Measurements from ENCODE around the gene GRHL1. TPM values are rescaled to one million over a fixed set of nuclear protein-coding genes. Genes with fewer than 3 reads are reported as not detected.

The GRHL1 gene
- total and polyA plus RNA-seq, 9 of the 15 experiments (the other 6 are each of a cell fraction or from before 2014, with no cell fraction given), result 1.7 to 6.1 (median 4.7) TPM

- TF ChIP-seq ARID3A (IDR thresholded peaks at IDR 0.05; ENCODE audit: borderline replicate concordance, low read depth, low read length) (0 out of 2 replicates have a peak, but pooled peaks have one; percentile 26), ZNF354B (CRISPR knock-in tag; IDR thresholded peaks at IDR 0.05) (no peak), POLR2G (IDR thresholded peaks at IDR 0.05; ENCODE audit: low read depth, low read length) (no peak), CHAMP1 (IDR thresholded peaks at IDR 0.05) (no peak), DEAF1 (CRISPR knock-in tag; IDR thresholded peaks at IDR 0.05) (peak; percentile 35; the same call in 1 of the 2 replicates), KLF1 (tag; IDR thresholded peaks at IDR 0.05) (no peak)
These were observed 97.1 kb downstream of the GRHL1 start (continued) for GRCh38 chr2:10048501-10049171.

Other genes with a start within 250 kb of the GRHL1 start
- 8.8 and 15.3 TPM in 2 replicates for gene TAF1B, start 108.2 kb upstream of the GRHL1 start, total RNA-seq (2014; rRNA removed)
- 25.1 and 28.4 TPM in 2 replicates for gene TAF1B, start 108.2 kb upstream of the GRHL1 start, total RNA-seq (2014; rRNA removed; fragmentation: Illumina TruSeq; extraction: Trizol)
- gene TAF1B, start 108.2 kb upstream of the GRHL1 start, total RNA-seq (2015; rRNA removed; fragmentation: Illumina TruSeq; extraction: Trizol), result 24.3 and 24.8 TPM in 2 replicates
- gene TAF1B, start 108.2 kb upstream of the GRHL1 start, total RNA-seq (2021), result 20.4 and 20.7 TPM in 2 replicates
- 11.5 and 17.3 TPM in 2 replicates for gene TAF1B, start 108.2 kb upstream of the GRHL1 start, polyA plus RNA-seq (2011; rRNA removed)
- 15.0 and 16.8 TPM in 2 replicates for gene TAF1B, start 108.2 kb upstream of the GRHL1 start, polyA plus RNA-seq (2014; fragmentation: Illumina TruSeq; extraction: Trizol)
- 10 to 100 TPM; 13.2 to 17.4 TPM for gene TAF1B, start 108.2 kb upstream of the GRHL1 start, polyA plus RNA-seq (2014; fragmentation: Nextera tagmentation; extraction: Ambion mirVana)
- 9.9 and 12.9 TPM in 2 replicates for gene TAF1B, start 108.2 kb upstream of the GRHL1 start, polyA plus RNA-seq (2014; rRNA removed)
- 5.6 and 8.7 TPM in 2 replicates for gene KLF11, start 91.9 kb downstream of the GRHL1 start, total RNA-seq (2014; rRNA removed)
- gene KLF11, start 91.9 kb downstream of the GRHL1 start, total RNA-seq (2014; rRNA removed; fragmentation: Illumina TruSeq; extraction: Trizol), result 6.1 and 6.5 TPM in 2 replicates
- 6.7 and 7.1 TPM in 2 replicates for gene KLF11, start 91.9 kb downstream of the GRHL1 start, total RNA-seq (2015; rRNA removed; fragmentation: Illumina TruSeq; extraction: Trizol)
- 13.1 and 13.4 TPM in 2 replicates for gene KLF11, start 91.9 kb downstream of the GRHL1 start, total RNA-seq (2021)
- gene KLF11, start 91.9 kb downstream of the GRHL1 start, polyA plus RNA-seq (2011; rRNA removed), result 11.4 and 19.6 TPM in 2 replicates
- gene KLF11, start 91.9 kb downstream of the GRHL1 start, polyA plus RNA-seq (2014; fragmentation: Illumina TruSeq; extraction: Trizol), result 10.7 and 10.8 TPM in 2 replicates
- gene KLF11, start 91.9 kb downstream of the GRHL1 start, polyA plus RNA-seq (2014; fragmentation: Nextera tagmentation; extraction: Ambion mirVana), result 1 to 10 TPM; 2.1 to 3.0 TPM
- 6.2 and 6.5 TPM in 2 replicates for gene KLF11, start 91.9 kb downstream of the GRHL1 start, polyA plus RNA-seq (2014; rRNA removed)
- gene CYS1, start 128.7 kb downstream of the GRHL1 start, total RNA-seq (2014; rRNA removed), result not detected in 2 replicates
- gene CYS1, start 128.7 kb downstream of the GRHL1 start, total RNA-seq (2014; rRNA removed; fragmentation: Illumina TruSeq; extraction: Trizol), result not detected in 2 replicates
- not detected in 2 replicates for gene CYS1, start 128.7 kb downstream of the GRHL1 start, total RNA-seq (2015; rRNA removed; fragmentation: Illumina TruSeq; extraction: Trizol)
- 0.11 TPM in 1 of 2 replicates, not detected in the other for gene CYS1, start 128.7 kb downstream of the GRHL1 start, total RNA-seq (2021)
- not detected in 2 replicates for gene CYS1, start 128.7 kb downstream of the GRHL1 start, polyA plus RNA-seq (2011; rRNA removed)
- not detected in 2 replicates for gene CYS1, start 128.7 kb downstream of the GRHL1 start, polyA plus RNA-seq (2014; fragmentation: Illumina TruSeq; extraction: Trizol)
- not detected for gene CYS1, start 128.7 kb downstream of the GRHL1 start, polyA plus RNA-seq (2014; fragmentation: Nextera tagmentation; extraction: Ambion mirVana)
- 0.13 TPM in 1 of 2 replicates, not detected in the other for gene CYS1, start 128.7 kb downstream of the GRHL1 start, polyA plus RNA-seq (2014; rRNA removed)
- 241 and 276 TPM in 2 replicates for gene RRM2, start 171.0 kb downstream of the GRHL1 start, total RNA-seq (2014; rRNA removed)
- gene RRM2, start 171.0 kb downstream of the GRHL1 start, total RNA-seq (2014; rRNA removed; fragmentation: Illumina TruSeq; extraction: Trizol), result 128 and 148 TPM in 2 replicates
- 109 and 112 TPM in 2 replicates for gene RRM2, start 171.0 kb downstream of the GRHL1 start, total RNA-seq (2015; rRNA removed; fragmentation: Illumina TruSeq; extraction: Trizol)
- gene RRM2, start 171.0 kb downstream of the GRHL1 start, total RNA-seq (2021), result 244 and 253 TPM in 2 replicates
- 76.7 and 81.3 TPM in 2 replicates for gene RRM2, start 171.0 kb downstream of the GRHL1 start, polyA plus RNA-seq (2011; rRNA removed)
- gene RRM2, start 171.0 kb downstream of the GRHL1 start, polyA plus RNA-seq (2014; fragmentation: Illumina TruSeq; extraction: Trizol), result 155 and 157 TPM in 2 replicates
- gene RRM2, start 171.0 kb downstream of the GRHL1 start, polyA plus RNA-seq (2014; fragmentation: Nextera tagmentation; extraction: Ambion mirVana), result 10 to 100 TPM; 50.1 to 50.7 TPM
- 161 and 210 TPM in 2 replicates for gene RRM2, start 171.0 kb downstream of the GRHL1 start, polyA plus RNA-seq (2014; rRNA removed)

Data from K562 (cell line).